ENCODE data around the gene IL1R2. TPM values are rescaled to one million over a fixed set of nuclear protein-coding genes. Genes with fewer than 3 reads are reported as not detected.
"Not testable (repeated sequence)": the region's sequence is repeated elsewhere in the genome, so short reads cannot be mapped to it uniquely, and the experiment has no call there.

The IL1R2 gene
- total RNA-seq, 2 donors from 2014 or later, result 0.73 TPM; not detected in 1

- Histone ChIP-seq H3K9me3 (ENCODE audit: control insufficient read depth, low read length) (no peaks in the 10 kb centered on the region), H3K4me1 (ENCODE audit: control insufficient read depth, insufficient read depth, low read length) (no peaks in the 10 kb centered on the region), H3K27me3 (ENCODE audit: control insufficient read depth, insufficient read depth, low read length, poor library complexity, severe bottlenecking) (no peaks in the 10 kb centered on the region), H3K9ac (ENCODE audit: extremely low read depth, low read length, poor library complexity, severe bottlenecking) (no peak overlapping the region), H3K4me3 (ENCODE audit: low read length) (no peak overlapping the region), H3K27ac (ENCODE audit: low read depth, low read length) (no peak overlapping the region), H3K36me3 (ENCODE audit: control insufficient read depth, insufficient read depth, low read length) (no peaks in the 10 kb centered on the region)
- TF ChIP-seq CTCF (conservative IDR thresholded peaks at IDR 0.05), result no peak
- Mint-ChIP-seq H3K4me3 (no peak overlapping the region), H3K9me3 (no peaks in the 10 kb centered on the region), H3K27ac (no peak overlapping the region), H3K36me3 (ENCODE audit: low read depth) (no peaks in the 10 kb centered on the region), H3K27me3 (ENCODE audit: insufficient read depth) (no peaks in the 10 kb centered on the region), H3K4me1 (peaks cover 2% of the 10 kb centered on the region)
- WGBS, 2 experiments (ENCODE audit: insufficient coverage in 1 of 2, insufficient read length in 1 of 2), result 92 to 96% methylated on average over 6 to 7 of the region's 7 CpGs
- DNase-seq, result no peak
Measured at GRCh38 chr2:102000813-102001766, 9.3 kb downstream of the IL1R2 start.

- H3K4me1 Mint-ChIP-seq, result peaks cover 2% of the 10 kb centered on the region
- H3K4me3 Mint-ChIP-seq, result no peak overlapping the region
- DNase-seq, result no peak
- no peak overlapping the region for H3K9ac ChIP-seq (ENCODE audit: extremely low read depth, low read length, poor library complexity, severe bottlenecking)
- H3K4me3 ChIP-seq (ENCODE audit: low read length), result no peak overlapping the region
- H3K36me3 Mint-ChIP-seq (ENCODE audit: low read depth), result no peaks in the 10 kb centered on the region
- no peak for TF ChIP-seq CTCF (conservative IDR thresholded peaks at IDR 0.05)
- no peaks in the 10 kb centered on the region for H3K36me3 ChIP-seq (ENCODE audit: control insufficient read depth, insufficient read depth, low read length)
- H3K27me3 ChIP-seq (ENCODE audit: control insufficient read depth, insufficient read depth, low read length, poor library complexity, severe bottlenecking), result no peaks in the 10 kb centered on the region
- WGBS, 2 experiments (ENCODE audit: insufficient coverage in 1 of 2, insufficient read length in 1 of 2), result 89 to 100% methylated on average over 3 to 4 of the region's 4 CpGs
- H3K27ac ChIP-seq (ENCODE audit: low read depth, low read length), result no peak overlapping the region
- H3K9me3 ChIP-seq (ENCODE audit: control insufficient read depth, low read length), result no peaks in the 10 kb centered on the region
- H3K27me3 Mint-ChIP-seq (ENCODE audit: insufficient read depth), result peaks cover under 1% of the 10 kb centered on the region
- H3K27ac Mint-ChIP-seq, result no peak overlapping the region
- H3K9me3 Mint-ChIP-seq, result no peaks in the 10 kb centered on the region
- H3K4me1 ChIP-seq (ENCODE audit: control insufficient read depth, insufficient read depth, low read length), result no peaks in the 10 kb centered on the region
Measured at GRCh38 chr2:102001767-102002142, 10.0 kb downstream of the IL1R2 start.

- Histone ChIP-seq H3K4me1 (ENCODE audit: control insufficient read depth, insufficient read depth, low read length) (no peaks in the 10 kb centered on the region), H3K36me3 (ENCODE audit: control insufficient read depth, insufficient read depth, low read length) (no peaks in the 10 kb centered on the region), H3K27me3 (ENCODE audit: control insufficient read depth, insufficient read depth, low read length, poor library complexity, severe bottlenecking) (no peaks in the 10 kb centered on the region), H3K9ac (ENCODE audit: extremely low read depth, low read length, poor library complexity, severe bottlenecking) (no peak overlapping the region), H3K27ac (ENCODE audit: low read depth, low read length) (no peak overlapping the region), H3K4me3 (ENCODE audit: low read length) (no peak overlapping the region), H3K9me3 (ENCODE audit: control insufficient read depth, low read length) (no peaks in the 10 kb centered on the region)
- 80 to 100% methylated on average over 1 to 3 of the region's 3 CpGs for WGBS, 2 experiments (ENCODE audit: insufficient coverage in 1 of 2, insufficient read length in 1 of 2)
- no peak overlapping the region for H3K27ac Mint-ChIP-seq
- no peak for DNase-seq
- no peak for TF ChIP-seq CTCF (conservative IDR thresholded peaks at IDR 0.05)
- H3K4me1 Mint-ChIP-seq, result peaks cover 2% of the 10 kb centered on the region
- no peaks in the 10 kb centered on the region for H3K36me3 Mint-ChIP-seq (ENCODE audit: low read depth)
- H3K27me3 Mint-ChIP-seq (ENCODE audit: insufficient read depth), result peaks cover 3% of the 10 kb centered on the region
- H3K9me3 Mint-ChIP-seq, result no peaks in the 10 kb centered on the region
- no peak overlapping the region for H3K4me3 Mint-ChIP-seq
Measured at GRCh38 chr2:102002228-102002627, 10.5 kb downstream of the IL1R2 start.

GRCh38 chr2:102002909-102003308 is 11.1 kb downstream of the IL1R2 start:
- H3K4me3 ChIP-seq (ENCODE audit: low read length); H3K36me3 ChIP-seq (ENCODE audit: control insufficient read depth, insufficient read depth, low read length); H3K27me3 ChIP-seq (ENCODE audit: control insufficient read depth, insufficient read depth, low read length, poor library complexity, severe bottlenecking); H3K9me3 ChIP-seq (ENCODE audit: control insufficient read depth, low read length); H3K27ac ChIP-seq (ENCODE audit: low read depth, low read length); H3K9me3 Mint-ChIP-seq; H3K4me1 Mint-ChIP-seq; H3K4me1 ChIP-seq (ENCODE audit: control insufficient read depth, insufficient read depth, low read length); H3K36me3 Mint-ChIP-seq (ENCODE audit: low read depth); H3K27me3 Mint-ChIP-seq (ENCODE audit: insufficient read depth); H3K27ac Mint-ChIP-seq; DNase-seq; H3K4me3 Mint-ChIP-seq; H3K9ac ChIP-seq (ENCODE audit: extremely low read depth, low read length, poor library complexity, severe bottlenecking): not testable (repeated sequence)
- WGBS, 2 experiments (ENCODE audit: insufficient coverage in 1 of 2, insufficient read length in 1 of 2), result 93% methylated on average over 3 of the region's 3 CpGs; no CpG with 5 or more reads in 1 of the 2 experiments

Data from endodermal cell (in vitro differentiated cells).